Islet of Langerhans (tissue), 1 donor: ENCODE measurements around the gene HSD3B2.

Experiments
- FAIRE-seq: peaks from one replicate; lab custom pipeline; 2011; peaks lifted over from hg19 to GRCh38; lab: Jason Lieb, UNC

Gene HSD3B2

GRCh38 chr1:119463569-119463968, 48.6 kb downstream of the HSD3B2 start:
- no peak for FAIRE-seq

DNA sequence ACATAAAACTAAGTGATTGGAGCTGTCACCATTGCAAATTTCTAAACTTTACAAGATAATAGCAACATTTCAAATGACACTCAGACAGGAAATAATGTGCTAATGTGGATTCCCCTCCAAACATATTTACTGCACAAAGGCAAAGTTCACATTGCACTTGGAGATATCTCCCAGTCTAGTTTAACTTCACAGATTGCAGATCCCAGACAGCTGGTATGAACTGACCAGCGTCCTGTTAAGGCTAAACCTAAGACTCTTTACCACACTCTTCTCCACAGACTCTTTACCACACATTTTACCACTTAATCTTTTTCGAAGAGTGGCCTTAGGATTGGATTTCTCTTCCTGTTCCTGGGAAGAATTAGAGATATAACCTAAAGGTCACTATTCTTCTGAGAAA, 51.5 kb downstream of the HSD3B2 start:
- no peak for FAIRE-seq

DNA sequence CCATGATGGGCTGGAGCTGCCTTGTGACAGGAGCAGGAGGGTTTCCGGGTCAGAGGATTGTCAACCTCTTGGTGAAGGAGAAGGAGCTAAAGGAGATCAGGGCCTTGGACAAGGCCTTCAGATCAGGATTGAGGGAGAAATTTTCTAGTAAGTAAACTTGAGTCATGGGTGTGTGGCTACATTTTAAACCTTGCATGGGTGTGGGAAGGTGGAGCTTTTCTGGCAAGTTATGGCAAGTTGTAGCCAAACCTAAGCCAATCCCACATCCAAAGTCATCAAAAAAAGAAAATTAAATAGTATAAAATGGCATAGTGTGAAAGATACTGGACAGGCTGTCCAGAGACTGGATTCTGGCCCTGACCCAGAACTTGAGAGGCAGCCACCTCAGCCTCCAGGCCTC, 52.3 kb downstream of the HSD3B2 start:
- FAIRE-seq, result no peak

DNA sequence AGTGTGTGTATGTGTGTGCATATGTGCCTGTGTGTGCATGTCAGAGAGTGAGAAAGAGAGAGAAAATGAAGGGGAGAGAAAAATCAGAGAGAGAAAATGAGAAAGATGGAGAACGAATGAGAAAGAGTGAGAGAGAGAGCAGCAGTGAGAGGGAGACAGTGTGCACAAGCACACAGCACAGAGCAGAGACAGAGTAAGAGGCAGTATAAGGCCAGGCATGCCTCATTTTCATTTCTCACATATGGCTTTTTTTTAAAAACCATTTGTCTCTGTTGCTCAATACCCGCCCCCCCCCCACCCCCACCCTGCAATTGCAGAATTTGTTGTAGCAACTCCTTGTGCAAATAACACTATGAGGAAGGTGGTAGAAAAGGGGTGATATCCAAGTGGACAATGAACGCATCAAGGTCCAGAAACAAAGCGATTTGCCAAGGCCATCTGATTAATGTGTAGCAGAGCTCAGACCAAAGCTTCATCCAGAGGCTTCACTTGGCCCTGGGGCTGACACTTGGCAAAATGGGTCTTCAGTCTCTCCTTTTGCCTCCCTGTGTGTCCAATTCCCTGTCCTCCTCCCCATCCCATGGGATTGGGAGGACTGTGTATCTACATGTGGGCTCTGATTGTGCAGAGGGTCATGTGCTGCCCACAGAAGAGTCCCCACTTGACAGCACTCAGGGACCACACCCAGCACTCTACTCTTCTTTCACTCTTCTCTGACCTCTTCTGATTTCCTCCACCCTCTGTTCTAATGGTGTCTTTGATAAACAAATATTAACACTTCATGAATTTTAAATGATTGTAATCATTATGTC, 53.1 kb downstream of the HSD3B2 start:
- no peak for FAIRE-seq

- FAIRE-seq, result no peak
Observed at GRCh38 chr1:119469741-119470140, 54.8 kb downstream of the HSD3B2 start.

GRCh38 chr1:119470377-119470776, 55.4 kb downstream of the HSD3B2 start:
- FAIRE-seq, result no peak

- FAIRE-seq, result no peak
Observed at GRCh38 chr1:119470958-119471357, 56.0 kb downstream of the HSD3B2 start.

- no peak for FAIRE-seq
Observed at GRCh38 chr1:119471566-119471965, 56.6 kb downstream of the HSD3B2 start.

GRCh38 chr1:119472080-119472818, 57.3 kb downstream of the HSD3B2 start:
- FAIRE-seq, result no peak
